HepG2 (cell line): ENCODE results near the gene NIPAL1. TPM values are rescaled to one million over a fixed set of nuclear protein-coding genes. Genes with fewer than 3 reads are reported as not detected.

ENCODE experiments used
- ATAC-seq: fragments of 200-7000 bp; cut with Tn5 transposase; 3 replicates; pipeline ENCODE4 v1.9.1; 2020; ENCODE audit warnings: mild to moderate bottlenecking, moderate library complexity
- BruUV-seq: library from RNA; stranded (reverse); fragments of 400-500 nt; replicated peaks from 2 replicates; lab custom pipeline; 2021; lab: Mats Ljungman, UMichigan
- CTCF ChIA-PET: fragments of 300-600 bp; formaldehyde crosslinking; extraction: SDS; loops from one replicate; lab custom pipeline; 2021; ENCODE audit warnings: low total read pairs, inconsistent platforms, low intra/inter-chr PET ratio; lab: Yijun Ruan, JAX
- POLR2A ChIA-PET: fragments of 350-600 bp; sonication (Branson Sonifier 250); formaldehyde crosslinking; loops from one replicate; lab custom pipeline; 2020; ENCODE audit warnings: antibody characterized with exemption, inconsistent platforms; lab: Yijun Ruan, JAX
- DNase-seq: peaks from one replicate; pipeline ENCODE4 v3.0.0-alpha.2; 2015; ENCODE audit warnings: low spot score
- FAIRE-seq: peaks from 3 replicates; lab custom pipeline; 2011; peaks lifted over from hg19 to GRCh38; lab: Jason Lieb, UNC
- H2AFZ ChIP-seq: one replicate; pipeline ENCODE4 v1.6.1; 2011; ENCODE audit warnings: low read length, inconsistent platforms
- H3K27ac ChIP-seq: fragments of 300-600 bp; 3 replicates; pipeline ENCODE4 v1.8.0; 2011; ENCODE audit warnings: mixed run types, mild to moderate bottlenecking, mixed read lengths, low read length, inconsistent platforms; ENCODE audit not compliant: insufficient read depth; ENCODE audit errors: extremely low read length
- H3K27me3 ChIP-seq, 2 experiments: fragments of 200-600 bp in 1 of 2; 2 replicates in 1 of 2; 3 replicates in 1 of 2; pipeline versions ENCODE4 v1.6.0 to v1.8.0; 2011; ENCODE audit warnings: low read length in 2 of 2, mild to moderate bottlenecking in 2 of 2, moderate library complexity in 2 of 2, inconsistent platforms in 1 of 2; ENCODE audit not compliant: insufficient read depth in 2 of 2, control insufficient read depth in 1 of 2
- H3K36me3 ChIP-seq, 2 experiments: fragments of 200-600 bp in 1 of 2; replicated peaks in 1 of 2; 2 replicates in 1 of 2; 3 replicates in 1 of 2; pipeline versions ENCODE4 v1.5.1 to v1.8.0; 2011; ENCODE audit warnings: low read length in 2 of 2, inconsistent platforms in 1 of 2; ENCODE audit not compliant: insufficient read depth in 2 of 2, control insufficient read depth in 1 of 2
- H3K4me1 ChIP-seq: 2 replicates; pipeline ENCODE4 v1.5.1; 2012; ENCODE audit warnings: low read length, inconsistent platforms; ENCODE audit not compliant: insufficient read depth
- H3K4me2 ChIP-seq: 2 replicates; pipeline ENCODE4 v1.6.0; 2011; ENCODE audit warnings: low read depth, low read length, inconsistent platforms
- H3K4me3 ChIP-seq, 3 experiments: fragments of 200-600 bp in 1 of 3; sonication (generic), shearing (Covaris generic) in 1 of 3; replicated peaks in 1 of 3; 2 replicates each; pipeline ENCODE4 v1.5.1; 2011 to 2016; ENCODE audit warnings: low read length in 3 of 3, inconsistent platforms in 2 of 3, low read depth in 2 of 3, mild to moderate bottlenecking in 2 of 3, control low read depth in 1 of 3, mixed read lengths in 1 of 3; ENCODE audit not compliant: insufficient read depth in 1 of 3
- H3K79me2 ChIP-seq: one replicate; pipeline ENCODE4 v1.6.1; 2011; ENCODE audit warnings: low read length, inconsistent platforms; ENCODE audit not compliant: insufficient read depth
- H3K9ac ChIP-seq: 2 replicates; pipeline ENCODE4 v1.6.0; 2011; ENCODE audit warnings: mild to moderate bottlenecking, low read depth, low read length, inconsistent platforms; ENCODE audit not compliant: insufficient read depth
- H3K9me3 ChIP-seq: 2 replicates; pipeline ENCODE4 v1.5.1; 2012; ENCODE audit warnings: mild to moderate bottlenecking, low read length
- H4K20me1 ChIP-seq: 2 replicates; pipeline ENCODE4 v1.6.0; 2011; ENCODE audit warnings: inconsistent platforms, mild to moderate bottlenecking, low read length, moderate library complexity; ENCODE audit not compliant: insufficient read depth
- HIC2 ChIP-seq: sonication (generic); formaldehyde crosslinking; IDR thresholded peaks from 2 replicates; pipeline ENCODE4 v1.9.0; 2022; ENCODE audit warnings: low read depth, missing genetic modification reagents
- NFAT5 ChIP-seq: sonication (generic); formaldehyde crosslinking; IDR thresholded peaks from 2 replicates; pipeline ENCODE4 v1.4.0; 2020; ENCODE audit warnings: missing genetic modification reagents
- NFE2L2 ChIP-seq: fragments of 150-350 bp; IDR thresholded peaks from 2 replicates; pipeline ENCODE4 v1.6.1; 2014; ENCODE audit warnings: low read length
- PHF20 ChIP-seq: sonication (generic); formaldehyde crosslinking; IDR thresholded peaks from 2 replicates; pipeline ENCODE4 v1.5.0; 2020; ENCODE audit warnings: mild to moderate bottlenecking, missing genetic modification reagents
- PHF8 ChIP-seq: sonication (generic); formaldehyde crosslinking; IDR thresholded peaks from 2 replicates; pipeline ENCODE4 v1.5.0; 2020; ENCODE audit warnings: missing genetic modification reagents
- SIX4 ChIP-seq: sonication (generic); formaldehyde crosslinking; IDR thresholded peaks from 2 replicates; pipeline ENCODE4 v1.4.0; 2020; ENCODE audit warnings: missing genetic modification reagents
- SP2 ChIP-seq: sonication (generic); formaldehyde crosslinking; IDR thresholded peaks from 2 replicates; pipeline ENCODE4 v1.5.1; 2020; ENCODE audit warnings: mild to moderate bottlenecking, missing genetic modification reagents
- ZBTB7A ChIP-seq: sonication (generic); formaldehyde crosslinking; IDR thresholded peaks from 2 replicates; pipeline ENCODE4 v1.8.0; 2022; ENCODE audit warnings: mild to moderate bottlenecking, missing genetic modification reagents
- ZNF251 ChIP-seq: sonication (generic); formaldehyde crosslinking; IDR thresholded peaks from 2 replicates; pipeline ENCODE4 v1.9.0; 2021; ENCODE audit warnings: mild to moderate bottlenecking, missing genetic modification reagents
- ZNF264 ChIP-seq: sonication (generic); formaldehyde crosslinking; IDR thresholded peaks from 2 replicates; pipeline ENCODE4 v1.4.0; 2020; ENCODE audit warnings: missing genetic modification reagents
- ZNF276 ChIP-seq: sonication (generic); formaldehyde crosslinking; IDR thresholded peaks from 2 replicates; pipeline ENCODE4 v1.4.0; 2020; ENCODE audit warnings: mild to moderate bottlenecking, low read depth, missing genetic modification reagents
- ZNF740 ChIP-seq: sonication (generic); formaldehyde crosslinking; IDR thresholded peaks from 2 replicates; pipeline ENCODE4 v1.4.0; 2020; ENCODE audit warnings: missing genetic modification reagents
- ZSCAN25 ChIP-seq: sonication (generic); formaldehyde crosslinking; IDR thresholded peaks from 2 replicates; pipeline ENCODE4 v1.8.0; 2022; ENCODE audit warnings: mild to moderate bottlenecking, missing genetic modification reagents
- ZZZ3 ChIP-seq: sonication (generic); formaldehyde crosslinking; IDR thresholded peaks from 2 replicates; pipeline ENCODE4 v1.4.0; 2020; ENCODE audit warnings: missing genetic modification reagents, mild to moderate bottlenecking, borderline replicate concordance
- WGBS: methylation state at CpG from one replicate; pipeline ENCODE4 v1.1.6; 2017; ENCODE audit warnings: low lambda C conversion rate; 5-methylcytosine and 5-hydroxymethylcytosine counted together
- in situ Hi-C: cut with HindIII; loops from 2 replicates; pipeline ENCODE4 v1.10.0; 2017; ENCODE audit warnings: low pct_unique_long_range_greater_than_20kb; ENCODE audit not compliant: extremely low pct_ligation_motif_present
- intact Hi-C: fragments of 100-400 bp; cut with micrococcal nuclease; formaldehyde crosslinking; loops from one replicate; pipeline ENCODE4 v1.10.0; 2022; ENCODE audit not compliant: unreplicated experiment
- polyA plus RNA-seq, 8 experiments: library from polyadenylated mRNA; depleted of rRNA in 3 of 8; stranded (reverse) in 7 of 8; unstranded in 1 of 8; fragments of >200 nt; fragmentation: Illumina TruSeq in 4 of 8; extraction: Trizol in 4 of 8; gene quantifications; 2 replicates each; pipeline versions ENCODE4 v1.2.1 to v1.2.3, GENCODE V29; 2011 to 2016; ENCODE audit warnings: low read depth in 4 of 8, missing spikeins in 1 of 8, mixed read lengths in 1 of 8; ENCODE audit not compliant: insufficient read depth in 1 of 8
- total RNA-seq, 5 experiments: library from RNA; depleted of rRNA; stranded (reverse); fragments of >200 nt; fragmentation: Illumina TruSeq; extraction: Trizol; gene quantifications; 2 replicates each; pipeline ENCODE4 v1.2.3, GENCODE V29; 2016; ENCODE audit warnings: low read depth in 1 of 5

Gene NIPAL1
- total and polyA plus RNA-seq, 2 of the 13 experiments (the other 11 are each of a cell fraction or from before 2014, with no cell fraction given) = 1.4 to 3.4 TPM

- FAIRE-seq (no peak), DNase-seq (no peak), ATAC-seq (no peak)
- BruUV-seq = no TSS peak
- Histone ChIP-seq H3K27ac (no peak overlapping the region), H3K79me2 (no peaks in the 10 kb centered on the region), H3K9me3 (no peaks in the 10 kb centered on the region), H3K4me3 (no peak overlapping the region), H3K27me3 (no peaks in the 10 kb centered on the region), H3K4me1 (peaks cover 56% of the 10 kb centered on the region), H3K9ac (no peak overlapping the region), H3K36me3 (no peaks in the 10 kb centered on the region), H2AFZ (no peak overlapping the region), H4K20me1 (no peaks in the 10 kb centered on the region), H3K4me2 (no peak overlapping the region)
- in situ Hi-C loops (no loop called here), intact Hi-C loops (no loop called here)
- WGBS = 92% methylated on average over 2 of the region's 2 CpGs
- CTCF ChIA-PET = no interaction called here
- POLR2A ChIA-PET = interaction anchor here (0.7 kb wide), 1 partner anchor 113 kb away, joined by 3 read pairs; no protein-coding TSS in a partner anchor
- no peak for TF ChIP-seq PHF8 (CRISPR knock-in tag)
- no peak for TF ChIP-seq HIC2 (CRISPR knock-in tag)
- no peak for TF ChIP-seq ZNF251 (CRISPR knock-in tag)
- TF ChIP-seq SP2 (CRISPR knock-in tag) = no peak
- TF ChIP-seq ZSCAN25 (CRISPR knock-in tag) = no peak
- no peak for TF ChIP-seq PHF20 (CRISPR knock-in tag)
- TF ChIP-seq ZBTB7A = no peak
- no peak for TF ChIP-seq NFE2L2
- no peak for TF ChIP-seq ZNF264 (CRISPR knock-in tag)
- no peak for TF ChIP-seq SIX4 (CRISPR knock-in tag)
- no peak for TF ChIP-seq ZNF740 (CRISPR knock-in tag)
- TF ChIP-seq ZNF276 (CRISPR knock-in tag) = no peak
- no peak for TF ChIP-seq ZZZ3 (CRISPR knock-in tag)
- TF ChIP-seq NFAT5 (CRISPR knock-in tag) = no peak
Observed at GRCh38 chr4:48044298-48044697, 27.7 kb downstream of the NIPAL1 start.
